ENCODE data around the gene SLC24A4.

The SLC24A4 gene

DNA sequence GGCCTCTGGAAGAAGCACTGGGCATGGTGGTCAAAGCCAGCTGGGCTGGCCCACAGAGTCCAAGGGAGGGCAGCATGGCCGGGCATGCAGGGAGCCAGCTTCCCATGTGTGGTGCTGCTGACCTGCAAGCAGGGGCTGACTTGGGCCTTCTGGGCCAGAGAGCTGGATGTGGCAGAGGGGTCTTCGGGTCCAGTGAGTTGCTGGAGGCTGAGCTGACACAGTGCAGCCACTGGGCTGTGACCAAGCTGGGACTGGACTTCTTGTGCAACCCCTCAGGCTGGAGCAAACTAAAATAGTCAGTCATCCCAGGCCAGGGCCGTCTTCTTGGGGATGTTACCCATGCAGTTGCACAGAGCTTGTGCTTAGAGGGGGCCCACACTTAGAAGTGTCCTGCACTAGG is 183.3 kb downstream of the SLC24A4 start:
- no peak for FAIRE-seq

DNA sequence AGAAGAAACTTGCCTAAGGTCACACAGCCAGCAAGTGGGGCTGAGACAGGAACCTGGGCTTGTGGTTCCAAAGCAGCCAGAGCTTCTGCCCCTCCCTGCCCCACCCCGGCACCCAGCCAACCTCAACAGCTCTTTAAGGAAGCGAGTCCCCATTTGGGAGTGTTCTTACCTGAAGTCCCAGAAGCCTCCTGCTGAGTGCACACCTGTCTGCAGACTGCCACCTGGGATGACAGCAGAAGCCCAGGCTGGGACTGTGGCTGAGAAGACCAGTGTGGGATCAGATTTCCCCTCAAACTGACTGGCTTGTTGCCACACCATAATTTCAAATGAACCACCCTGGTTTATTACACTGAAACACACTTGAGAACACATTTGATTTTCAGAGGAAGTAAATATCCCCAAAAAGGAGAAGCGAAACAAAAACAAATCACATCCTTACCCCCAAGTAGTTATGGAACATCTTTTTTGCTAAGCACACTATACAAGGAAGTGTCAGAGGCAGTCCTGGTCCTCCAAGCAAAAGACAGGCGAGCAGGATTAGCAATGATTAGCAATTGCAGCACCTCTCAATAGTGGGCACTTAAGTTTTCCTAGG is 184.3 kb downstream of the SLC24A4 start:
- no peak for FAIRE-seq

DNA sequence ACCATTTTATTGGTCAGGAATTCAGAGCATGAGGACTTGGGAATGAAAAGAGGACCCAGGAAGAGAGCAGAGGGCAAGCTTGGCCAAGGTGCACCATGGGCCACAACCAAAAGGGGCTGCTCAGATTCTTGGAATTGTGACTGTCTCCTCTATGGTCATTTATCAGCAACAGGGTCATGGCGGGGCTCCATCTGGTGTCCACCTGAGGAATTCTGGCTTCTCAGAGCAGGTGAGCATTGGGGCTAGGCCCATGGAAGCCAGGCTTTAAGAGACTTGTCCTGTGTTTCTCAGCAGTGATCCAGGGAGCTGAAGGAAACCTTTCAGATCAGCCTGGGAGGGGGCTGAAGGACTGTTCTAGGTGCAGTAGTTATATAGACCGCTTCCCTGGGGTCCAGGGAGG is 188.0 kb downstream of the SLC24A4 start:
- no peak for FAIRE-seq

DNA sequence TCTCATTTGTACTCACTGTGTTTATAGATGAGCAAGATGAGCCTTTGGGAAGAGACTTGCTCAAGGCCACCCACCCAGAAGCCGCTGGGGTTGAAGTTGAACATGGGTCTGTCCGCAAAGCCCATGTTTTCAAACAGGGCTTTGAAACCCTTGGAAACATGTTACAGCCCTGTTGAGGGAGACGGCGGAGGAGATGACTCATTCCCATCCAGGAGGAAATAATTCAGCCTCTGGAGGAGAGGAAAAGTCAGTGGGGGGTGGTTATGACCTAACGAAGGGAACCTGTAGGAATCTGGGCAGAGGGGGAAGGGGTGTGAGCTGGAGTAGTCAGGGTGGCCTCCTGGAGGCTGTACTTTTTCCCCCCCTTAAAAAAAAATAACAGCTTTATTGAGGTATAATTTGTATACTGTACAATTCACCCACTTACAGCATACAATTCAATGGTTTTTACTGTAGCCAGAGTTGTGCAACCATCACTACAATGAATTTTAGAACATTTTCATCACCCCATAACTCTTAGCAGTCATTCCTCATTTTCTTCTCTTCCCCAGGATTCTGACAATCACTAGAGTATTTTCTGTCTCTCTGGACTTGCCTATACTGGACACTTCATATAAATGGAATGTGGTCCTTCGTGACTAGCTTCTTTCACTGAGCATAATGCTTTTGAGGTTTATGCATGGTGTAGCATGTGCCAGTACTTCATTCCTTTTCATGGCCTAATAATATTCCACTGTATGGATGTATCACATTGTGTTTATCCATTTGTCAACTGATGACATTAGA is 188.7 kb downstream of the SLC24A4 start:
- FAIRE-seq: no peak

DNA sequence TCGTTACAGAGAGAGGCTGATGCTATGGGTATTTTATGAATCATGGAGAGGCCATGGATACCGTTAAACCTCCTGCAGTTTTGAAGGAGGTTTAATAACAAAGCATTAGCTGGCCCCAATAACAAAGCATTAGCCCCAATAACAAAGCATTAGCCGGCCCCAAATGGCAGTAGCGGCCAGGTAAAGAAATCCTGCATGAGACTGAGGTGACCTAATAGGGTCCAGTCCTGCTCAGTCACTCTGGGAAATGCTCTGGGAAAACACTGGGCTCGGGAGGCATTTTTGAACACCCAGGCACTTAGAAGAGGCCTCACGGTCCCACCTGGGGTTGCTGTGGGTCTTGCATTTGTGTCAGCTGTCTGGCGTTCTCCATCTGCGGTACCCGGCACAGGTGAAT is 189.8 kb downstream of the SLC24A4 start:
- no peak for FAIRE-seq

DNA sequence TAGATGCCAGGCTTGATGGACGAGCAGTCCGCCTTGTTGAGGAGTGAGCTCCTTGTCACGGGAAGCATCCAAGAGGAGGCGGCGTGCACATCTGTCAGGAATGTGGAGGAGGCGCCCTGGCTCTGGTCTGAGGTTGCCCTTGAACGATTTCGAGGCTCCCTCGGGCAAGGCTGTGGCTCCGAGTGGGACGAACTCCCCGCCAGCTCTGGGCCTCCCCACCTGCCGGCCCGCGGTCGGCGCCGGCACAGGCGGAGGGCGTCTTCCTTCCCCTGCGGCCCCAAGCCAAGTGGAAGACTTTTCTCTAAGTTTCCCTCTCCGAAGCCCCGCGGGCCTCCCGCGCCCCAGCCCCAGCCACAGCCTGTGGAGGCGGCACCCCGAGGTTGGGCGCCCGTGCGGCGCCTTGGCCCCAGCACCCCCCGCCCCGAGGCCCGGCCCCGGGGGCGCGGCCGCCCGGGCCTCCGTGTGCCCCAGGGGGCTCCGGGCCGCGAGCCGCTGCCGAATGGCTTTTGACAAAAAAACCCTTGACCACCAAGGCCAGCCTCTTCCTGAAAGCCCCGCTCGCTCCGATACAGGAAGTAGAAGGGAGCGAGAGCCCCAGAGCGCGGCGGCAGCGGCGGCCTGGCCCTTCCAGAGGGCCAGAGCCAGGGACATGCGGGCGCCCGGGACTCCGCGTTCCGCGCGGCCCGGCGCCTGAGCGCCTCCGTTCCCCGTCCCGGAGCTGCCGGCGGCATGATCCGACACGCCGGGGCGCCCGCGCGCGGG is 190.4 kb downstream of the SLC24A4 start, which contains the start of gene RIN3:
Gene RIN3, plus strand, starts transcription at position 578 of the 762 bp plus-strand sequence. Its CDS starts 152 bp downstream, at position 730.
- FAIRE-seq: no peak

DNA sequence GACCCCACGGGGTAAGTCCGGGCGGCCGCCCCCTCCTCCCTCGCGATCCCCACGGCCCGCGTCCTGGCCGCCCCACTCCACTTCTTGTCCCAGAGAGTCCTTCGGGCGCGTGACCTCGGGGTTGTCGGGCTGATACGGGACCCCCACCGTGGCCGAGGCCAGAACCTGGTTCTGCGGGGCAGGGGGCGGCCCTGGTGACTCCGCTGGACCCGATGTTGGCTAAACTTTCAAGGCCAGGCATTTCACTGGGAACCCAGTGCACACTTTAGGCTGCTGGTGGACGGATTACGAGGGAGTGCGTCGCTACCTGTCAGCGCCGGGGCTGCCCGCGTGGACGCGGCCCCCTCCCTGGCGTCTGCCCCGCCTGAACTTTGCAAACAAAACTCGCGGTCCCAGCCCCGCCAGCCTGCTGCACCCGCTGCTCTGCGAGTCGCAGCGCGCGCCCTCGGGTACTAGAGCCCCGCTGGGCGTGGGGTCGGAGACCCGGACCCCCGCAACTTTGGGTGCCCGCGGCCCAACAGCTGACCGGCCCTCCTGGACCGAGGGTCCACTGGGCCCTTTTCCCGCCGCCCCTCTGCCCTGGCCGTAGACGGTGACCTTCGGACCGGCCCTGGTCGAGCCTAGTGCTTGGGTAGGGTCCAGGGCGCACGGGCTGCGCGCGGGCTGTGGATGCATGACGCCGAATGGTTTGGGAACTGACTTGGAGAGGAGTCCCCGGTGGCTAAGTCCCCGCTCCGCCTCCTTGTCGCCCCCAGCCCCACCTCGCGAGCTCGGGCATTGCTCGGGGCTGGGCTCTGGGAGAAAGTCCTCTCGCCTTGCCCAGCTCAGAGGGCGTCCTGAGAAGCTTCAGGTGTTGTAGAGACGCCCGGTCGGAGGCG is 191.2 kb downstream of the SLC24A4 start:
- no peak for FAIRE-seq

DNA sequence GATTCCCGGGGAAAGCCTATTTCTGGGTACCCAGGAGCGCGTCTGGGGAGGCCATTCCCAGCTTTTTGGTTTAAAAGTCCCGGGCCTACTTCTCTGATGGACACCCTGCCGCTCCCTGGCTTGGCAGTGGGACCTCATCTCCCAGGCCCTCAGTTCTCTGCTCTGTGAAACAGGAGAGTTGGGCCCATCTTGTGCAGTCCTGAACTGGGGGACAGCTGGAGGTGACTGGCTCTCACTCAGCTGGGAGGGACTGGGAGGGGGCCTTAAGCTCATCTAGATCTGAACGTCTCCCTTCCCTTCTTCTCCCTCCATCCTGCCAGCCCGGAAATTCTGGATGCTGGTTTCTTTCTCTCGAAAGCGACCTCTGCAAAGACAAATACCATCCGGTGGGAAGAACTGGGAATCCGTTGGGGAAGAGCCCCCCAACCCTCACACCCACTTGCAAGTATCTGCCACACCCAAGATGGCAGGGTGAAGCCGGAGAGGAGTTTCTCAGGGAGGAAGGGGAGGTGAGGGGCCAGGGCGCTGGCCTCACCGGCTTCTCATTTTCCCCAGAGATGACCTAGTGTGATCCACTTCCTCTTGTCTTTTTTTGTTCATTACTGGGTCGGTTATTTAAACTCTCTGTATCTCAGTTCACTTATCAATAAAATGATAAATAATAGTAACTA is 192.0 kb downstream of the SLC24A4 start:
- FAIRE-seq: no peak

DNA sequence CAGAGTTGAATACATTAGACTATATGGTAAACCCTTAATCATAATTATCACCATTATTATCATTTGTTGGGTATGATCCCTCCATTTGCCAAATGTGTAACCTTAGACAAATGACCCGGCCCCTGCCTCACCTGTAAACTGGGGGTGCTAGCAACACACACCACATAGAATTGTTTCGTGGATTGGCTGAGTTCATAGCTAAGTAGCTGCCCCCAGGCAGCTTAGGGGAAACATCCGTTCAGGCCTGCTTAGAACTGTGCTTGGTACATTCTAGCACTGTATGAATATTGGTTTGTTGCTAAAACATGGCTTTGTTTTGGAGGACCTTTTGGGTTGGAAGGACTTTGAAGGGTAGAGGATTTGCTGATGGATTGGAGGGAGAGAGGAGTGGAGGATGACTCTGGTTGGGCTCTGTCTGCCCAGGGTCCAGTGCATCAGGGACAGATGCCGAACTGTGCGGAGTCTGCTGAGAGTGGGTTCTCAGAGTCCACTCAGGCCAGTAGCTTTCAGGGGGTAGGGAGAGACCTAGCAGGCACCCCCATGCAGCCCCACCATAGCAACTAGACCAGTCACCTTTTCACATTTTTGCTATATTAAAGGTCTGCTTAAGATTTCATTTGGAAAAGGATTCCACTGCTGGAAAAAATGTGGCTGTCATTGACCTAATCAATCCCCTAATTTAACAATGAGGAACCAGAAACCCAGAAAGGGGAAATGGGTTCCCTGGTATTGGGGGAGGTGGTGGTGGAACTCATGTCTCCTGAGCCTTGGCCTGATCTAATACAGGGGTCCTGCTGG is 192.8 kb downstream of the SLC24A4 start:
- FAIRE-seq: no peak

DNA sequence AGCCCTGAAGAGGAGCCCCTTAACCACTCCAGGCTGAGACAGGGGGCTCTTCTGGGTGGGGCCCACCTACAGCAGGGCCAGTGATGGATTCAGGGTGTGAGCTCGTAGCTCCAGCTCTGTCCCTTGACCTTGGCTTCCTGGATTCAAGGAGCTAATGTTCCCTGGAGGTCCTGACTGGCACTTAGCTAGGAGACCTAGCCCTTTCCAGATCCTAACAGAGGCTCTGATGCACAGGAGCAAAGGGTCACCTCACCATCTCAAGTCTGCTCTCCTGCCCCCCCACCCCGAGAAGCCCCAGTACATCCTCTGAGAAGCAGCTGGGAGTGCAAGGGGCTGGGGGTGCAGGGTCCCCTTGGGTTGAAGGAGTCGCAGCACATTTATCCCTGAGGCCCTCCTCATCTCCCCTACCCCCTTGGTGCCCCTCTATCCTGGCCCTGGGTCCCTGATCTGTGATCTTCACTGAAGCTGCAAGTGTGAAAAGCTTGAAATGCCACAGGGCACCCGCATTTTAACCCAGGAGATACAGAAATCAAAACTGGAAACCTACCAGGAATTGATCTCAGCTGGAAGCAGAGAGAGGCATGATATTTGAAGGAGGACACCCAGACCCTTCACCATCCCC is 193.5 kb downstream of the SLC24A4 start:
- FAIRE-seq: no peak

DNA sequence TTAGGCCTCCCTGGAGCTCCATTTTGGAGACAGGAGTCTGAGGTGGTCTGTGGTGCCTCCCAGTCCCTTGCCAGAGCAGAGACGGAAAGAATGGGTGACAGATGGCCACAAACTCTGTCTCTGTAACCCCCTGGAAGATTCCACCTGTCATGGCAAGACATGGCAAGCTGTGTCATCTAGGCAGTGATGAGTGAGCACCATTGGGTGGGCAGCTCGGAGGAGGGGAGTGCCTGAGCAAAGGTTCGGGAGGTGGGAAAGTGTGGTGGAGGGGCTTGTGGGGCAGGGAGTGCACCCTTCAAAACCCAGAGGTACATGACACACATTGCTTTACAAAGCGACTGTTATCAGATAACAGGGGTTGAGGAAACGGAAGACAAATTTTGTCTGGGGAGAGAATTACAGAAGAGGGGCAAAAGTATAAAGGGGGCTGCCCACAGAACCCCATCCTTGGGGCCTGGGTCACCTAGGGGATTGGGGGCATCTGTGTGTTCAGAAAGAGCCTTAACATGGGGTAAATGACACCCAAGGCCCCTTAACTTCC is 194.1 kb downstream of the SLC24A4 start:
- FAIRE-seq: no peak

DNA sequence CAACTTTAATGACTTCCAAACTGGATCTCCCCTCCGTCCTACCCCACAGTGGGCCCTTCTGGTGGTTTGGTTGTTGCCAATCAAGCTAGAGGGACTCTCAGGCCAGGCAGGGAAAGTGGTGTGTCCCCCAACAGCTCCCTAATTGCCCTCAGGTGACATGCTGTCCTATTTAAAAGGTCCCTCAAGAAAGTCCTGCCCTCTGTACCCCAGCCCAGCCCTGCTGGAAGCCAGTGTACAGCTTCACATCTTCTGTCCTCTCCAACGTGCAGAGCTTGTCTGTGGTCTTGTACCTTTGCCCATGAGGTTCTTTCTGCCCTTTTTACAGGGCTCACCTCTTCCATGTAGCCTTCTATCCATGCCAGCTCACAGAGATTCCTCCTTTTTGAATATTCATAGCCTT is 194.8 kb downstream of the SLC24A4 start:
- FAIRE-seq: no peak

DNA sequence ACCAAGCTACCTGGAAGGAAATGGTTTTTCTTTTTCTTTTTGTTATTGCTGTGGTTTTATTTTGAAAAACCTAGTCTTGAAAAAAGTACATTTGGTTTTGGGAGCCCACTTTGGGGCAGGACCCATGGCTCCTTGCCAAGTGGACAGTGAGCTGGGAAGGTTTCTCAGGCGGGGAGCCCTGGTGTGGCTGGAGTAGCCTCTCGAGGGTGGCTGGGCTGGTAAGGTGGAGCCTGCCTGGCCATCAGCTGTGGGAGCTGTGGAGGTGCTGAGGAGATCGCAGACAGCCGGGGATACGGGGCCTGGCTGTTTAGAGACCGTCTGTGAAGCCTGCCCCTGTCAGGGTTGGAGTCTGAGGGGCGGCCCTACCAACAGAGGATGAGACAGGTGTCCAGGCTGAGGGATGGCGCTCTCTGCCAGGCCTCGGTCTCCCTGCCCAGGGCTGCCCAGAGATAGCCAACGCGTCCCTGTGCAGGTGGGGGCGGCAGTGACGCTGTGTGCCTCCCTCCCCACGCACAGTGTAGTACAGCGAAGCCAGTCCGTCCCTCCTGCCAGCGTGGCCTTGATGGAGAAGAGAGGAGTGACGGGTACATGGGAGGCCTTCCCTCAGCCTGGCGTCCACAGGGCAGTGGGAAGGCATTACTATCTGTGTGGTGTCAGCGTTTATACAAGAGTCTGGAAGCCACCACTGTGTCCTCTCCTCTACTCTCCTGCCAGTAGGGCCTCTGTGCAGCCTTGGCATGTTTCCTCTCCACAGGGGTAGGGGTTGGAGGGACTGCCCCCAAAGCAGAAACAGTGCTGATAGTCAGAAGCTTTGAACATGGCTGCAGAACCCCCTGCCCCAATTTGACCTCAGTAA is 196.5 kb downstream of the SLC24A4 start:
- FAIRE-seq: no peak

DNA sequence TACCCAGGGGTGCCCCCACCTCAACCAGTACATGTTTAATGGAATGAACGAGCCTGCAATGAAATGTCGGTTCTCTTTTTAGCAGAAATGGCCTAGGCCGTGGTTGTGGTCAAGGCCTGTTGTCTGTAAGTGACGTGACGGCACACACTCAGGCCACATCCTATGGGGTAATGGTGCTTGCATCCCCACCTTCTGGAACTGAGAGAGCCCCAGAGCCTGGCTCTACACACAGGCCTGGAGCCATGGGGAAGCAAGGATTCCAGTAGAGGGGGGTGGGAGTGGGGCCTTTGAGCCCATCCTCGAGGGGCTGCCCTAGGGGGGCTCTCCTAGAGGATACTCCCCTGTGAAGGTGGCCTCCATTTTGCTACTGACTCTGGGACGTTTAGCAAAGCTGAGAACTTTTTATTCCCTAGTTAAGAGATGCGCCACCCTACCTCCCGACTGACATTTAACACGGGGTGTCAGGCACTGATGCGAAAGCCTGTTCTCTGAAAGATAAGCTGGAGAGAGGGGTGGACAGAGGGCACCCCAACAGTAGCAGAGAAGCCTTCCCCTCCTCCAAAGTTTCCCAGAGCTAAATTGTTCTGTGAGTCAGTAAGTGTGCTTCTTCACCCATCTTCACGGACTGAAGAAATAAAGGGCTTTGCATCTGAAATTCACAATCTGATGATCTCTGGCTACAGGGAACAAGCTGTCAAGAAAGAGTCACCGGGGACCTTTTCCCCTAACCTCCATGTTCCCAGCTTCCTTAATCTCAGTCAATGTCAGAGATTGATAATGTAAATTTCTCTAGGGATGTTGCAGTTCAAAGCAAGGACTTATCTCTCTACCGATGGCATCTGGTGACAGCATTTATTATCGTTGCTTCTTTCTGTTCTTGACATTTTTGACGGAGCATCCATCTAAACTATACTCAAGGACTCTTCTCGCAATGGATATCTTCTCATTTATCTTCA is 197.4 kb downstream of the SLC24A4 start:
- no peak for FAIRE-seq

DNA sequence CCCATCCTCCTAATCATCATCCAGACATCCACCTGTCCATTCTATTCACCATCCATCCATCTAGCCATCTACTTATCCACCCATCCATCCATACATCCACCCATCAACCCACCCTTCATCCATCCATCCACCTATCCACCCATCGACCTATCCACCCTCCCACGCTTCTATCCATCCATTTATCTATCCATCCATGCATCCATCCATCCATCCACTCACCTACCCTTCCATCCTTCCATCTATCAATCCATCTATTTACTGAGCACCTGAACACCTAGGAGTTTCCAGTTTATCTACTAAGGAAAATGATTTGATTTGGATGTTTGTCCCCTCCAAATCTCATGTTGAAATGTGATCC is 198.1 kb downstream of the SLC24A4 start:
- no peak for FAIRE-seq

DNA sequence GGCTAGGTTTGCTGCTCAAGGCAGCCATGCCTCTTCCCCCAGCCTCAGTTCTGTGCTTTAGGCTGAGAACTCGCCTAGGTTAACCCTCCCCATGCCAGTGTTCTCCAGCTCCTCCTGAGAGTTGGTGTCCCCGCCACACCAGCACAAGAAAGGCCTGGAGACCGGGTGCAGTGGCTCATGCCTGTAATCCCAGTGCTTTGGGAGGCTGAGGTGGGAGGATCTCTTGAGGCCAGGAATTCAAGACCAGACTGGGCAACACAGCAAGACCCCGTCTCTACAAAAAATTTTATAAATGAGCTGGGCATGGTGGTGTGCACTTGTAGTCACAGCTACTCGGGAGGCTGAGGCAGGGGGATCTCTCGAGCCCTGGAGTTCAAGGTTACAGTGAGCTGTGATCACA is 200.8 kb downstream of the SLC24A4 start:
- no peak for FAIRE-seq

DNA sequence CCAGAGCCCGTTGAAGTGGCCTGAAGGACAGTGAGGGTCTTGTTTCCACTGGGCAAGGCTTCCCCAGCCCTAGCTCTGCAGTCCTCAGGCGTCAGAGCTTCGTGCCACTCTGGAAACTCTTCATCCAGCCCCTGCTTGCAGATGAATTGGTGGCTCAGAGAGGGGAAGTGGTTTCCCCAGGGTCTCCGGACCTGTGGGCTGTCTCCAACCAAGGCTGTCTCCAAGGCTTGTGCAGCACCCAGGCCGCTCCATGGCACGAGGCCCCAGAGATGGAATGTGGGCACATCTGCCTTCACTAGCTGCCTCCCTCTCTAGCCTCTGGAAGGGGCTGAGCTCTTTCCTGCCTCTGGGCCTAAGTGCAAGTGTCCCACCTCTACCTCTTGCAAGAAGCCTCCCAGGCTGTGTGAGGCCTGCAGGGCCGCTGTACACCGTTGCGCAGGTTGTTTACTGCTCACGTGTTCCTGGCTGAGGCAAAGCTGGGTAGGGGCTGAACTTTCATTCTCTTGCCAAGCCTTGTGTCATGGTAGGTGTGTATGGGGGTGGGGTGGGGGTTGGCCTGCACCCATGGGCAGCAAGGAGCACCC is 201.7 kb downstream of the SLC24A4 start:
- FAIRE-seq: no peak

All from colon (tissue), 2 donors.